Measurements from ENCODE around the gene ZDHHC8.

Gene ZDHHC8

GRCh38 chr22:20193761-20194494 is 62.3 kb downstream of the ZDHHC8 start:
- TF ChIP-seq CTCF (conservative IDR thresholded peaks at IDR 0.05; ENCODE audit: control insufficient read depth, insufficient read depth, low read depth, low read length): no peak
- no peak for DNase-seq (ENCODE audit: low read depth)

GRCh38 chr22:20194681-20195593 is 63.3 kb downstream of the ZDHHC8 start:
- no peak for TF ChIP-seq CTCF (conservative IDR thresholded peaks at IDR 0.05; ENCODE audit: control insufficient read depth, insufficient read depth, low read depth, low read length)
- DNase-seq (ENCODE audit: low read depth): no peak
- no peak overlapping the region for H3K4me3 ChIP-seq (ENCODE audit: control insufficient read depth, low read depth, low read length)

More at GRCh38 chr22:20193761-20194494, 62.3 kb downstream of the ZDHHC8 start:
- H3K4me3 ChIP-seq (ENCODE audit: control insufficient read depth, low read depth, low read length): no peak overlapping the region

- no peak overlapping the region for H3K4me3 ChIP-seq (ENCODE audit: control insufficient read depth, low read depth, low read length)
- no peak for DNase-seq (ENCODE audit: low read depth)
- no peak for TF ChIP-seq CTCF (conservative IDR thresholded peaks at IDR 0.05; ENCODE audit: control insufficient read depth, insufficient read depth, low read depth, low read length)
Measured at GRCh38 chr22:20196094-20196842, 64.7 kb downstream of the ZDHHC8 start.
